Measurements from ENCODE around the gene C9orf78.

C9orf78 gene

DNA sequence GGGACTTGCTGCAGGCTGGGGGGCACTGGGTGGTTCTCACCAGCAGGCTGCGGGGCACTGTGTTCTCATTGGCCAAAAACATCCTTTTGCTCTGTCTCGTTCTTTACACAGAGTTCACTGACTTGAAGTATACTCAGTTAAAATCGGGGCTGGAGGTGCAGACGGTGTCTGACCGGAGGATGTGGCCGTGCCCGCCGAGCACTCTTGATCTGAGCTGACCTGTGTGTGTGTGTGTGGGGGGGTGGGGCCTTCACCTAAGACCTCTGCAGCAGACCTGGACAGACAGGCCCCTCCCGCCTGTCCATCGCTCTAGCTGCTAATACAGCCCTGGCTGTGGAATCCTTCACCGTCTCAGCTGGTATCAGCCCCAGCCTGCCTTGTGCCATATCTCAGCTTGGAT is 25.0 kb downstream of the C9orf78 start:
- DNase-seq (ENCODE audit: low read depth in 1 of 2, low spot score in 1 of 2): no peak
- H3K4me3 ChIP-seq (replicated peaks; ENCODE audit: insufficient read depth, low read length): no peak overlapping the region
- no peaks in the 10 kb centered on the region for H3K27me3 ChIP-seq (ENCODE audit: insufficient read depth, poor library complexity, severe bottlenecking)
- H3K27ac ChIP-seq (replicated peaks): no peak overlapping the region
- TF ChIP-seq SPI1 (IDR thresholded peaks at IDR 0.05; ENCODE audit: borderline replicate concordance, low read depth) (no peak), GABPA (IDR thresholded peaks at IDR 0.05; ENCODE audit: low read depth) (no peak), POLR2AphosphoS5 (IDR thresholded peaks at IDR 0.05; ENCODE audit: low read depth) (no peak)
- TF ChIP-seq, protein P1, sequence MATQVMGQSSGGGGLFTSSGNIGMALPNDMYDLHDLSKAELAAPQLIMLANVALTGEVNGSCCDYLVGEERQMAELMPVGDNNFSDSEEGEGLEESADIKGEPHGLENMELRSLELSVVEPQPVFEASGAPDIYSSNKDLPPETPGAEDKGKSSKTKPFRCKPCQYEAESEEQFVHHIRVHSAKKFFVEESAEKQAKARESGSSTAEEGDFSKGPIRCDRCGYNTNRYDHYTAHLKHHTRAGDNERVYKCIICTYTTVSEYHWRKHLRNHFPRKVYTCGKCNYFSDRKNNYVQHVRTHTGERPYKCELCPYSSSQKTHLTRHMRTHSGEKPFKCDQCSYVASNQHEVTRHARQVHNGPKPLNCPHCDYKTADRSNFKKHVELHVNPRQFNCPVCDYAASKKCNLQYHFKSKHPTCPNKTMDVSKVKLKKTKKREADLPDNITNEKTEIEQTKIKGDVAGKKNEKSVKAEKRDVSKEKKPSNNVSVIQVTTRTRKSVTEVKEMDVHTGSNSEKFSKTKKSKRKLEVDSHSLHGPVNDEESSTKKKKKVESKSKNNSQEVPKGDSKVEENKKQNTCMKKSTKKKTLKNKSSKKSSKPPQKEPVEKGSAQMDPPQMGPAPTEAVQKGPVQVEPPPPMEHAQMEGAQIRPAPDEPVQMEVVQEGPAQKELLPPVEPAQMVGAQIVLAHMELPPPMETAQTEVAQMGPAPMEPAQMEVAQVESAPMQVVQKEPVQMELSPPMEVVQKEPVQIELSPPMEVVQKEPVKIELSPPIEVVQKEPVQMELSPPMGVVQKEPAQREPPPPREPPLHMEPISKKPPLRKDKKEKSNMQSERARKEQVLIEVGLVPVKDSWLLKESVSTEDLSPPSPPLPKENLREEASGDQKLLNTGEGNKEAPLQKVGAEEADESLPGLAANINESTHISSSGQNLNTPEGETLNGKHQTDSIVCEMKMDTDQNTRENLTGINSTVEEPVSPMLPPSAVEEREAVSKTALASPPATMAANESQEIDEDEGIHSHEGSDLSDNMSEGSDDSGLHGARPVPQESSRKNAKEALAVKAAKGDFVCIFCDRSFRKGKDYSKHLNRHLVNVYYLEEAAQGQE (IDR thresholded peaks at IDR 0.05; ENCODE audit: insufficient replicate concordance, low read depth): no peak
- TF ChIP-seq, protein P2, sequence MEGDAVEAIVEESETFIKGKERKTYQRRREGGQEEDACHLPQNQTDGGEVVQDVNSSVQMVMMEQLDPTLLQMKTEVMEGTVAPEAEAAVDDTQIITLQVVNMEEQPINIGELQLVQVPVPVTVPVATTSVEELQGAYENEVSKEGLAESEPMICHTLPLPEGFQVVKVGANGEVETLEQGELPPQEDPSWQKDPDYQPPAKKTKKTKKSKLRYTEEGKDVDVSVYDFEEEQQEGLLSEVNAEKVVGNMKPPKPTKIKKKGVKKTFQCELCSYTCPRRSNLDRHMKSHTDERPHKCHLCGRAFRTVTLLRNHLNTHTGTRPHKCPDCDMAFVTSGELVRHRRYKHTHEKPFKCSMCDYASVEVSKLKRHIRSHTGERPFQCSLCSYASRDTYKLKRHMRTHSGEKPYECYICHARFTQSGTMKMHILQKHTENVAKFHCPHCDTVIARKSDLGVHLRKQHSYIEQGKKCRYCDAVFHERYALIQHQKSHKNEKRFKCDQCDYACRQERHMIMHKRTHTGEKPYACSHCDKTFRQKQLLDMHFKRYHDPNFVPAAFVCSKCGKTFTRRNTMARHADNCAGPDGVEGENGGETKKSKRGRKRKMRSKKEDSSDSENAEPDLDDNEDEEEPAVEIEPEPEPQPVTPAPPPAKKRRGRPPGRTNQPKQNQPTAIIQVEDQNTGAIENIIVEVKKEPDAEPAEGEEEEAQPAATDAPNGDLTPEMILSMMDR (IDR thresholded peaks at IDR 0.05; ENCODE audit: insufficient read depth, low read length): no peak

DNA sequence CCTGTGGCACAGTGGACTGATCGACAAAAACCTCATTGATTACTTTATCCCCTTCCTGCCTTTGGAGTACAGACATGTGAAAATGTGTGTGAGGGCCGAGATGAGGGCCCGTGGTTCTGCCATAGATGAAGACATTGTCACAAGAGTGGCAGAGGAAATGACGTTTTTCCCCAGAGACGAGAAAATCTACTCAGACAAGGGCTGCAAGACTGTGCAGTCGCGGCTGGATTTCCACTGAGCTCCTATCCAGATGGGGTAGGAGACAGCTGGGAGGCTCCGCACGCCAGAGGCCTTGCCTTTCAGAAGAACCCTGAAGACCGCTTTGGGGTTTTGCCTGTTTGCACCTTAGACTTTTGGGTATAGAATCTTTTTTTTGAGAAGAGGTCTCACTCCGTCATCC is 25.7 kb downstream of the C9orf78 start:
- Histone ChIP-seq H3K27ac (replicated peaks) (peak overlapping the region; percentile 29), H3K27me3 (ENCODE audit: insufficient read depth, poor library complexity, severe bottlenecking) (no peaks in the 10 kb centered on the region), H3K4me3 (replicated peaks; ENCODE audit: insufficient read depth, low read length) (no peak overlapping the region)
- no peak for DNase-seq (ENCODE audit: low read depth in 1 of 2, low spot score in 1 of 2)
- TF ChIP-seq, protein P1 (IDR thresholded peaks at IDR 0.05; ENCODE audit: insufficient replicate concordance, low read depth): no peak
- TF ChIP-seq POLR2AphosphoS5 (IDR thresholded peaks at IDR 0.05; ENCODE audit: low read depth): no peak

DNA sequence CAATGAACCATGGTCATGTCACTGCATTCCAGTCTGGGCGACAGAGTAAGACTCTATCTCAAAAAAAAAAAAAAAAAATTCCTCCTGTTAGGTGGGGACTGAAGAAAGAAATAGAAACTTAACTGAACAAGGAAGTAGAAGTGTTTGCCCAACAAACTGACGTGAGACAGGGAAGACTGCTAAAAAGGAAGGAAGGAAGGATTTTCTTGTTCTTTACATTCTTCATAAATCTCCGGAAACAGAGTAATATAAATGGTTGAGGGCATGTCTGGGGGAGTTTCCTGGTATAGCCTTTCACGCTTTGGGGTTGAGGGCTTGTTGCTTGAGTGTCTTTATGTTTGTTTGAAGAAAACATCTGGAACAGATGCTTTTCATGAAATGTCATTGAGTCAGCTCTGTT is 29.0 kb downstream of the C9orf78 start:
- peak overlapping the region; percentile 50 for H3K27ac ChIP-seq (replicated peaks)
- no peak overlapping the region for H3K4me3 ChIP-seq (replicated peaks; ENCODE audit: insufficient read depth, low read length)
- H3K27me3 ChIP-seq (ENCODE audit: insufficient read depth, poor library complexity, severe bottlenecking): no peaks in the 10 kb centered on the region
- DNase-seq (ENCODE audit: low read depth in 1 of 2, low spot score in 1 of 2): peak; percentile 47 to 51
- no peak for TF ChIP-seq SPI1 (IDR thresholded peaks at IDR 0.05; ENCODE audit: borderline replicate concordance, low read depth)
- TF ChIP-seq, protein P2 (IDR thresholded peaks at IDR 0.05; ENCODE audit: insufficient read depth, low read length): no peak
- TF ChIP-seq, protein P1 (IDR thresholded peaks at IDR 0.05; ENCODE audit: insufficient replicate concordance, low read depth): no peak
- TF ChIP-seq GABPA (IDR thresholded peaks at IDR 0.05; ENCODE audit: low read depth): no peak
- TF ChIP-seq POLR2AphosphoS5 (IDR thresholded peaks at IDR 0.05; ENCODE audit: low read depth): no peak

DNA sequence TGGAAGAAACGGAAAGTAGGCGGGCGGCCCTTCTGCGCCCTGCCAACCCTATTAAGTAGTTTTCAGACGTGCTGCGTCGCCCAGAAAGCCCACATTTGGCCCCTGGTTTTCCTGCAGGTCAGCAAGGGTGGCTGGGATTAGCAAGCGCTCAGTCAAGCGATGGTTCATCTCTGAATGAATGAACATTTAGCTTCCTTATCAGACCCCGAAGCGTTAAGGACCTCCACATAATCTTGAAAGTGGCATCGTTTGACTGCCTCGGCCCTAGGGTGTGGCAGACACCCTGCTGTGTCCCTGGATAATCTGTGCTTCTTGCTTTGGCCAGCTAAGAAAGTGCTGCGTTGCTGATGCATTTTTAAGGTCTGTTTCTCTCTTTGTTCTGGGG is 31.4 kb downstream of the C9orf78 start:
- no peak for TF ChIP-seq POLR2AphosphoS5 (IDR thresholded peaks at IDR 0.05; ENCODE audit: low read depth)
- no peak for TF ChIP-seq SPI1 (IDR thresholded peaks at IDR 0.05; ENCODE audit: borderline replicate concordance, low read depth)
- TF ChIP-seq, protein P1 (IDR thresholded peaks at IDR 0.05; ENCODE audit: insufficient replicate concordance, low read depth): no peak
- TF ChIP-seq, protein P2 (IDR thresholded peaks at IDR 0.05; ENCODE audit: insufficient read depth, low read length): no peak
- TF ChIP-seq GABPA (IDR thresholded peaks at IDR 0.05; ENCODE audit: low read depth): no peak
- Histone ChIP-seq H3K27ac (replicated peaks) (peak overlapping the region; percentile 57), H3K27me3 (ENCODE audit: insufficient read depth, poor library complexity, severe bottlenecking) (no peaks in the 10 kb centered on the region), H3K4me3 (replicated peaks; ENCODE audit: insufficient read depth, low read length) (peak overlapping the region; percentile 73)
- no peak for DNase-seq (ENCODE audit: low read depth in 1 of 2, low spot score in 1 of 2)
